GM10248 (cell line): ENCODE data around the gene SMIM13.

ENCODE experiments used
- CTCF ChIA-PET: fragments of 300-600 bp; sonication (Branson Sonifier 250); formaldehyde crosslinking; extraction: SDS; loops from one replicate; lab custom pipeline; 2021; ENCODE audit warnings: antibody characterized with exemption; lab: Yijun Ruan, JAX
- POLR2A ChIA-PET: fragments of 350-650 bp; sonication (Branson Sonifier 250); formaldehyde crosslinking; extraction: SDS; loops from one replicate; lab custom pipeline; 2020; ENCODE audit warnings: antibody characterized with exemption; lab: Yijun Ruan, JAX
- DNase-seq: peaks from one replicate; pipeline ENCODE4 v3.0.0; 2012; ENCODE audit errors: extremely low spot score
- TF ChIP-seq, protein P1 (sequence below): IDR thresholded peaks from 2 replicates; pipeline ENCODE4 v1.5.1; 2012; ENCODE audit warnings: mild to moderate bottlenecking, low read depth; ENCODE audit errors: extremely low read depth, missing control alignments, control extremely low read depth

The SMIM13 gene

DNA sequence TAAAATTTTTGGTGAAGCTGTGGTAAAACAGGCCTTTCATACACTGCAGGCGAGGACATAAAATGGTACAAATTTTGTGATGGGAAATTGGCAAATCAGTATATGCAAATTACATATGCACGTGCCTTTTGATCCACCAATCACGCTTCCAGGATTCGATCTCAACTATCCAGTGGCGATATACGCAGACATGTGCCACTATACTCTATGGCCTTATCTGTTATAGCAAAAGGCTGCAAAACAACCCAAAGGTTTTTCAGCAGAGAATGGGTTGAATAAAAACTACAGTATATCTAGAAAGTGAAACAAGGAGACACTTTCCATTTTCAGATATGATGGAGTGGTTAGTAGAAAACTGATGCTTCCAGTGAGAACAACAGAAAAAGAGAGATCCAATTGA lies 59.8 kb downstream of the SMIM13 start:
- POLR2A ChIA-PET: no interaction called here
- TF ChIP-seq, protein P1, sequence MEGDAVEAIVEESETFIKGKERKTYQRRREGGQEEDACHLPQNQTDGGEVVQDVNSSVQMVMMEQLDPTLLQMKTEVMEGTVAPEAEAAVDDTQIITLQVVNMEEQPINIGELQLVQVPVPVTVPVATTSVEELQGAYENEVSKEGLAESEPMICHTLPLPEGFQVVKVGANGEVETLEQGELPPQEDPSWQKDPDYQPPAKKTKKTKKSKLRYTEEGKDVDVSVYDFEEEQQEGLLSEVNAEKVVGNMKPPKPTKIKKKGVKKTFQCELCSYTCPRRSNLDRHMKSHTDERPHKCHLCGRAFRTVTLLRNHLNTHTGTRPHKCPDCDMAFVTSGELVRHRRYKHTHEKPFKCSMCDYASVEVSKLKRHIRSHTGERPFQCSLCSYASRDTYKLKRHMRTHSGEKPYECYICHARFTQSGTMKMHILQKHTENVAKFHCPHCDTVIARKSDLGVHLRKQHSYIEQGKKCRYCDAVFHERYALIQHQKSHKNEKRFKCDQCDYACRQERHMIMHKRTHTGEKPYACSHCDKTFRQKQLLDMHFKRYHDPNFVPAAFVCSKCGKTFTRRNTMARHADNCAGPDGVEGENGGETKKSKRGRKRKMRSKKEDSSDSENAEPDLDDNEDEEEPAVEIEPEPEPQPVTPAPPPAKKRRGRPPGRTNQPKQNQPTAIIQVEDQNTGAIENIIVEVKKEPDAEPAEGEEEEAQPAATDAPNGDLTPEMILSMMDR: no peak
- CTCF ChIA-PET: interaction anchor here (1.0 to 2.3 kb wide), 2 partner anchors 85 to 343 kb away, joined by 3 to 13 read pairs; no protein-coding TSS in a partner anchor
- no peak for DNase-seq

DNA sequence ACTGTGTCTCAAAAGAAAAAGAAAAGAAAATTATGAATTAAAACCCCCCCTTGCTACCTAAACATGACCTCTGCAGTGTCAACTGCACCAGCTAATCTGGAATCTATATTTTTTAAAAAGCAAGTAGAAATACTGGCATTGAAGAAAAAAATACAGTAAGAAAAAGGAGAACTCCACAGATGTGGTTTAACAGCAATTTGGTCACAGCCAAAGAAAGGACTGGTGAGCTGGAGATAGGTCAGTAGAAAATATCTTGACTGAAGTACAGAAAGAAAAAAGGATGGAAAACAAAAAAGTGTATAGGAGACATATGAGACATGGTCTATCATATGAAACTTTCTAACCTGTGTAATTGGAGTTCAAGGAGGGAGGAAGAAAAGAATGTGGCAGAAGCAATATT lies 62.0 kb downstream of the SMIM13 start:
- ChIA-PET POLR2A (no interaction called here), CTCF (interaction anchor here (0.8 to 2.3 kb wide), 4 partner anchors 9 to 341 kb away, joined by 3 to 14 read pairs (median 8); no protein-coding TSS in a partner anchor)
- DNase-seq: no peak
- TF ChIP-seq, protein P1: no peak

DNA sequence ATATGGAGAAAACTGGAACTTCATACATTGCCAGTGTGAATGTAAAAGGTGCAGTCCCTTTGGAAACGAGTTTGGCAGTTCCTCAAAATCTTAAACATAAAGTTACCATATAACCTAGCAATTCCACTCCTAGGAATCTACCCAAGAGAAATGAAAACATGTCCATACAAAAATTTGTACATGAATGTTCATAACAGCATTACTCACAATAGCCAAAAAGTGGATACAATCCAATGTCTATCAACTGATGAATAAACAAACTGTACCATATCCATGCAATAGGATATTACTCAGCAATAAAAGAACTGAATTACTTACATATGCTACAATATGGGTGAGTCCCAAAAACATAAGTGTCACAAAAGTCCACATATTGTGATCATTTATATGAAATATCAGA lies 66.6 kb downstream of the SMIM13 start:
- CTCF ChIA-PET: no interaction called here

DNA sequence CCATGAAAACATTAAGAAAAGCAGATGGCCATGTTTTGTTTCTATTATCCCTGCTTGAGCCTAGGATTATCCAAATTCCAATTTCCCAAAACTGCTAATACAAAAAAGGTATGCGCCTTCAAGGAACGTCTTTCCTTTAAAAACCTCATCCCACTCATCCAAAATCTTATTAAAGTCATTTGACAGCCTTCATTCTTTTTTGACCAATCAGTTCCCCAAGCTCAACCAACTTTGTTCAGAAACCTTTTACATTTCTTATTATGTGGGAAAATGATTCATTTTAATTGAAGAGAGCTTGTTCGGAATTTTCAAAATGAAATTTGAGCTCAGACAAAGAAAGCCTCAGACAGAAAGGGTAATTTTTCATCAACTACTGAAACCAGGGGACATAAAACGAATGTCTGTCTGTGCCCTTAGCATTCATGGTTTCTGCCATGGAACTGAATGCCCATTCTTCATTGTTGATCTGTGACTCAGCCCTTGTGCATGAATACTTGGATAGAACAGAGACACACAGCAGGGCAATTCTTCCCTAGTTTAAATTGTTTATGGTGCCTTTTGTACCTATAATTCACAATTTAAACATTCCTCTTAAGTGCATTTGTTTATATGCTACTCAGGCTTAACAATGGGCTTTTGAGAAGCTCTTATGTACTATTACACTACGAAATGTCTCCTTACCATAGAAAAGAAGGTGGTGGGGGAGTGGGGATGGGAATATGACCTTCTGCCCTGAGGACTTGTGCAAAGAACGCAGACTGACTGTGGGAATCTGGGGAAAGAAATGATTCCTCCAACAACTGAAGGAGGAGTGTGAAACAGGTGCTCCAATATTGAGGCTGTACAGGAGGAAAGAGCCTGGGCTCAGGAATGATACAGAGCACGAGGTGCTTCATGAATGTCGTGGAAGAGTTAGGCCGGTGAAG lies 67.7 kb downstream of the SMIM13 start:
- POLR2A ChIA-PET: no interaction called here
- TF ChIP-seq, protein P1: no peak
- CTCF ChIA-PET: interaction anchor here (1.0 to 3.0 kb wide), 4 partner anchors 10 to 335 kb away, joined by 3 to 21 read pairs (median 4); no protein-coding TSS in a partner anchor
- DNase-seq: no peak

More for the DNA sequence above, 66.6 kb downstream of the SMIM13 start:
- TF ChIP-seq, protein P1: no peak
- POLR2A ChIA-PET: no interaction called here
- no peak for DNase-seq

DNA sequence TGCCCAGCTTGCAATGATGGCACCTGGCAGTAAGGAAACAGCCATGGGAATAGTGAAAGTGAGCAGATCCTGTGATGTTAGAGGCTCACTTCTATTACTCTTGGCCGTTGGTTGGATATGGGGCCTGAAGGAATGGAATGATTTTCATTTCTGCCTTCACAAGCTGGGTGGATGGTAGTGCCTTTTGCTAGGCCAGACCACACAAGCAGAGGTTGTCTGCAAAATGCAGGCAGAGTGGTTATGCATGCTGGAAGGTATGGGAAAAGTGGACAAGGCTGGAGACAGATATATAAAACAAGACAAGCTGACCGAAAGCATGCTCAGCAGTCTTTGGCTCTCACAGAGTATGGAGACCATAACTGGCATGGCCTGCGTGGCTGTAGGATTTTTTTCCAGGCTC lies 68.6 kb downstream of the SMIM13 start:
- TF ChIP-seq, protein P1: no peak
- POLR2A ChIA-PET: no interaction called here
- CTCF ChIA-PET: interaction anchor here (0.8 to 3.0 kb wide), 5 partner anchors 10 to 335 kb away, joined by 3 to 21 read pairs (median 4); no protein-coding TSS in a partner anchor
- no peak for DNase-seq

DNA sequence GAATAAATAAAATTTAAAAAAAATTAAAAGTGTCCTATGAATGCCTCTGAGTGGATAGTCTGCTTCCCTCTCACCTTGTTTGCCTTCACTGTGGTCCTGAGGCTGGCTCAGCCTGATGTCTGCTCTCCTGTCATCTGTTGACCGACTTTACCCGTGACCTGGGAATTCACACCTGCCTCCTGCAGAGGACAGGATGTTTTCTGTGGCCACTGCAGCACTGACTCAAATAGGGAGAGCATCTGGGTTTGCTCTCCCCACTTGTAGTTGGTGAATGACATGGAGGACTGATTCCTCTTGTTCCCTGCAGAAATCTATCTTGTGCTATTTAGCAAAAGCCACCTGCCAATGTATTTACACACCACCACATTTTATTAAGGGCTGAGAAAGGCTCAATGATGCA lies 70.3 kb downstream of the SMIM13 start:
- peak; percentile 27 for DNase-seq
- TF ChIP-seq, protein P1: no peak
- POLR2A ChIA-PET: no interaction called here
- CTCF ChIA-PET: interaction anchor here (1.0 to 3.0 kb wide), 5 partner anchors 8 to 333 kb away, joined by 3 to 21 read pairs (median 4); no protein-coding TSS in a partner anchor
